ENCODE results near the gene GPR62.

GRCh38 chr3:51968170-51968775 lies 13.1 kb downstream of the GPR62 start:
- TF ChIP-seq, protein P1, sequence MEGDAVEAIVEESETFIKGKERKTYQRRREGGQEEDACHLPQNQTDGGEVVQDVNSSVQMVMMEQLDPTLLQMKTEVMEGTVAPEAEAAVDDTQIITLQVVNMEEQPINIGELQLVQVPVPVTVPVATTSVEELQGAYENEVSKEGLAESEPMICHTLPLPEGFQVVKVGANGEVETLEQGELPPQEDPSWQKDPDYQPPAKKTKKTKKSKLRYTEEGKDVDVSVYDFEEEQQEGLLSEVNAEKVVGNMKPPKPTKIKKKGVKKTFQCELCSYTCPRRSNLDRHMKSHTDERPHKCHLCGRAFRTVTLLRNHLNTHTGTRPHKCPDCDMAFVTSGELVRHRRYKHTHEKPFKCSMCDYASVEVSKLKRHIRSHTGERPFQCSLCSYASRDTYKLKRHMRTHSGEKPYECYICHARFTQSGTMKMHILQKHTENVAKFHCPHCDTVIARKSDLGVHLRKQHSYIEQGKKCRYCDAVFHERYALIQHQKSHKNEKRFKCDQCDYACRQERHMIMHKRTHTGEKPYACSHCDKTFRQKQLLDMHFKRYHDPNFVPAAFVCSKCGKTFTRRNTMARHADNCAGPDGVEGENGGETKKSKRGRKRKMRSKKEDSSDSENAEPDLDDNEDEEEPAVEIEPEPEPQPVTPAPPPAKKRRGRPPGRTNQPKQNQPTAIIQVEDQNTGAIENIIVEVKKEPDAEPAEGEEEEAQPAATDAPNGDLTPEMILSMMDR (IDR thresholded peaks at IDR 0.05) = no peak
- no peak for TF ChIP-seq POLR2A (IDR thresholded peaks at IDR 0.05)
